Left lung (tissue), 10 donors: Measurements from ENCODE around the gene GJB5. TPM values are rescaled to one million over a fixed set of nuclear protein-coding genes. Genes with fewer than 3 reads are reported as not detected.
"Not testable (repeated sequence)": the region's sequence is repeated elsewhere in the genome, so short reads cannot be mapped to it uniquely, and the experiment has no call there.

Source experiments
- ATAC-seq: fragments of 200-7000 bp; cut with Tn5 transposase; one replicate; pipeline ENCODE4 v1.9.1; 2020; ENCODE audit warnings: moderate library complexity
- DNase-seq, 4 donors: peaks; one replicate each; pipeline ENCODE4 v3.0.0-alpha.2; 2013 to 2020
- H3K27ac ChIP-seq, 2 donors: fragments of 200-600 bp; sonication (generic) in 1 of 2; one replicate each; pipeline versions ENCODE4 v1.5.0 to v1.8.0; 2020 to 2021
- H3K27me3 ChIP-seq, 2 donors: fragments of 200-600 bp; sonication (generic) in 1 of 2; one replicate each; pipeline versions ENCODE4 v1.5.0 to v1.8.0; 2020 to 2021
- H3K36me3 ChIP-seq, 2 donors: fragments of 200-600 bp; sonication (generic) in 1 of 2; one replicate each; pipeline versions ENCODE4 v1.5.0 to v1.8.0; 2020 to 2021
- H3K4me1 ChIP-seq, 2 donors: fragments of 200-600 bp; one replicate each; pipeline ENCODE4 v1.8.0; 2021
- H3K4me3 ChIP-seq, 2 donors: fragments of 200-600 bp; sonication (generic) in 1 of 2; one replicate each; pipeline versions ENCODE4 v1.5.0 to v1.8.0; 2020 to 2021; ENCODE audit warnings: mild to moderate bottlenecking in 1 of 2
- H3K9me3 ChIP-seq, 2 donors: fragments of 200-600 bp; sonication (generic) in 1 of 2; one replicate each; pipeline versions ENCODE4 v1.5.0 to v1.8.0; 2020 to 2021
- intact Hi-C, 2 donors: fragments of 100-400 bp; cut with DNase I; formaldehyde crosslinking; loops; one replicate each; pipeline versions ENCODE4 v1.11.2 to v1.14.2; 2022
- polyA plus RNA-seq, 6 donors: library from polyadenylated mRNA; unstranded; fragments of 120-200 nt; gene quantifications; one replicate each; pipeline ENCODE4 v1.2.1, GENCODE V29; 2013; ENCODE audit not compliant: insufficient read length in 6 of 6
- total RNA-seq, 2 donors: library from RNA; stranded (reverse); fragmentation: NEBNext Ultra II Directional; extraction: Animal tissue kit (Norgen Biotek cat#: 25700); gene quantifications; one replicate each; pipeline ENCODE4 v1.2.1, GENCODE V29; 2021
- TF ChIP-seq, protein P1 (sequence below), 2 donors: fragments of 200-600 bp; sonication (generic) in 1 of 2; IDR thresholded peaks; one replicate each; pipeline versions ENCODE4 v1.5.0 to v1.8.0; 2021; ENCODE audit warnings: antibody characterized with exemption in 2 of 2
- donor health status: DM: no; HTN: yes; CAD: no.
- donor health status: DM: no; HTN: no; CAD: no.

GJB5 gene
- total and polyA plus RNA-seq, 8 donors = 0.17 to 0.43 (median 0.24) TPM; not detected in 2

- H3K27ac ChIP-seq = no peak overlapping the region
- no peak for ATAC-seq
- no peaks in the 10 kb centered on the region for H3K36me3 ChIP-seq
- no peak overlapping the region for H3K4me3 ChIP-seq
- intact Hi-C loops = no loop called here
- H3K4me1 ChIP-seq = no peaks in the 10 kb centered on the region
- TF ChIP-seq, protein P1, sequence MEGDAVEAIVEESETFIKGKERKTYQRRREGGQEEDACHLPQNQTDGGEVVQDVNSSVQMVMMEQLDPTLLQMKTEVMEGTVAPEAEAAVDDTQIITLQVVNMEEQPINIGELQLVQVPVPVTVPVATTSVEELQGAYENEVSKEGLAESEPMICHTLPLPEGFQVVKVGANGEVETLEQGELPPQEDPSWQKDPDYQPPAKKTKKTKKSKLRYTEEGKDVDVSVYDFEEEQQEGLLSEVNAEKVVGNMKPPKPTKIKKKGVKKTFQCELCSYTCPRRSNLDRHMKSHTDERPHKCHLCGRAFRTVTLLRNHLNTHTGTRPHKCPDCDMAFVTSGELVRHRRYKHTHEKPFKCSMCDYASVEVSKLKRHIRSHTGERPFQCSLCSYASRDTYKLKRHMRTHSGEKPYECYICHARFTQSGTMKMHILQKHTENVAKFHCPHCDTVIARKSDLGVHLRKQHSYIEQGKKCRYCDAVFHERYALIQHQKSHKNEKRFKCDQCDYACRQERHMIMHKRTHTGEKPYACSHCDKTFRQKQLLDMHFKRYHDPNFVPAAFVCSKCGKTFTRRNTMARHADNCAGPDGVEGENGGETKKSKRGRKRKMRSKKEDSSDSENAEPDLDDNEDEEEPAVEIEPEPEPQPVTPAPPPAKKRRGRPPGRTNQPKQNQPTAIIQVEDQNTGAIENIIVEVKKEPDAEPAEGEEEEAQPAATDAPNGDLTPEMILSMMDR (IDR thresholded peaks at IDR 0.05) = no peak
- H3K27me3 ChIP-seq = peaks cover 0 to 17% of the 10 kb centered on the region in 2 donors
- no peaks in the 10 kb centered on the region for H3K9me3 ChIP-seq
- DNase-seq = no peak
These were observed 33.6 kb upstream of the GJB5 start for GRCh38 chr1:34721241-34721640.

DNA sequence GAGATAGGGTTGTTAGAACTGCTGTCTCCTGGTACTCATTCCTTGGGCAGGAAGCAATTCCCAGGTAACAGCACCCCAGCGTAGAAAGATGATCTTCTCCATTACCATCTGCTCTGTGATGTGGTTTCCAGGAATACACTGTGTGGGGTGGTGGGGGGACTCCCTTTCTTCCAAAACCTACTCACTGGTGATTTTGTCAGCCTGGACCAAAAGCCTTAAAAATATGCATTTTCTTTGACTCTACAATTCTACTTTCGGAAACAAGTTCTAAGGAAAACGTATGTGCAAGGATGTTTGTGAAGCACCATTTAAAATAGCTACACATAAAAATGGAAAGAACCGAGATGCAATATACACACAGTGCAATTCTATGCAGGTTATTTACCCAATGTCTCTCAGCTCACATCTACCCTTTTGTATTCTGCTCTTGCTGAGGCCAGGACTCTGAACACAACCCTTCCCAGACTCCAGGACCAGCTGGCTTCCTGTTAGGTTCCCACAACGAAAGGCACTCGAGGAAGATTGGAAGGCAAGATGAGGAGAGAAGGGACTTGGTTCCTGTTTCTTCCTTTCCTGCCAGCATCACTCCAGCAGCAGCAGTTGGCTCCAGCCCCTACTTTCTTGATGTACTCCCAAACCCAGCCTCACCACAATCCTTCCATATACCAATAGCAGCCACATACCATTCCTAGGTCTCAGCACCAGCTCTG is 33.0 kb upstream of the GJB5 start:
- no peak overlapping the region for H3K27ac ChIP-seq

GRCh38 chr1:34726861-34727260 is 28.0 kb upstream of the GJB5 start:
- intact Hi-C loops = no loop called here
- H3K4me1 ChIP-seq = no peaks in the 10 kb centered on the region
- peaks cover 0 to 9% of the 10 kb centered on the region in 2 donors for H3K27me3 ChIP-seq
- H3K9me3 ChIP-seq = no peaks in the 10 kb centered on the region
- H3K4me3 ChIP-seq = no peak overlapping the region
- no peak overlapping the region for H3K27ac ChIP-seq
- DNase-seq (no peak), ATAC-seq (no peak)
- H3K36me3 ChIP-seq = no peaks in the 10 kb centered on the region
- TF ChIP-seq, protein P1 (IDR thresholded peaks at IDR 0.05) = no peak

More for the DNA sequence above, 33.0 kb upstream of the GJB5 start:
- no peak for ATAC-seq
- no peaks in the 10 kb centered on the region for H3K9me3 ChIP-seq
- TF ChIP-seq, protein P1 (IDR thresholded peaks at IDR 0.05) = no peak
- H3K4me3 ChIP-seq = no peak overlapping the region
- intact Hi-C loops = no loop called here
- H3K36me3 ChIP-seq = no peaks in the 10 kb centered on the region
- no peaks in the 10 kb centered on the region for H3K4me1 ChIP-seq
- peaks cover 0 to 17% of the 10 kb centered on the region in 2 donors for H3K27me3 ChIP-seq
- no peak for DNase-seq

GRCh38 chr1:34730485-34730884 is 24.4 kb upstream of the GJB5 start:
- H3K27ac ChIP-seq = no peak overlapping the region
- TF ChIP-seq, protein P1 (IDR thresholded peaks at IDR 0.05) = no peak
- no peak for ATAC-seq
- H3K27me3 ChIP-seq = no peaks in the 10 kb centered on the region
- no peak for DNase-seq
- no peaks in the 10 kb centered on the region for H3K36me3 ChIP-seq
- intact Hi-C loops = no loop called here
- H3K4me1 ChIP-seq = no peaks in the 10 kb centered on the region
- no peak overlapping the region for H3K4me3 ChIP-seq
- no peaks in the 10 kb centered on the region for H3K9me3 ChIP-seq

- DNase-seq, H3K4me1 ChIP-seq, H3K9me3 ChIP-seq, H3K4me3 ChIP-seq, ATAC-seq, H3K27ac ChIP-seq, H3K36me3 ChIP-seq, intact Hi-C loops, H3K27me3 ChIP-seq: not testable (repeated sequence)
These were observed 22.0 kb upstream of the GJB5 start for GRCh38 chr1:34732831-34733230.

DNA sequence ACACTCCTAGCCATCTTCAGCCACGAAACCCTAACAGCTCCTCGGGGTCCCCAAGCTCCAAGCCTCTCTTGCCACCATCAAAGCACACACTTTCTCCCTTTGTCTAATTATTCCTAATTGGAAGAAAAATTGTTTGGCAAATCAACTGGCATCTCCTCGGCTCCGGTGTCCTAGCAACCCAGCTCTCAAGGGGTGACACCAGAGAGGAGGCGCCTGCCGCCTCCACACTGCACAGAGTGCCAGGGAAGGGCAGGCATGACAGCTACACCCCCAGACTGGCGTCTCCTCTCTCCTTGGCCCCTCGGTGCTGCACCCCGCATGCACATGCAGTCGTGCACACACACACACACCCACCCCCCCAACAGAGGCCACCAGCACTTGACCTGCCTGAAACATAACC is 18.2 kb upstream of the GJB5 start:
- H3K27me3 ChIP-seq = peaks cover 0 to under 1% of the 10 kb centered on the region in 2 donors
- no peak for DNase-seq
- no peak for ATAC-seq
- intact Hi-C loops = no loop called here
- H3K4me3 ChIP-seq = no peak overlapping the region
- no peaks in the 10 kb centered on the region for H3K9me3 ChIP-seq
- H3K4me1 ChIP-seq = no peaks in the 10 kb centered on the region
- no peak overlapping the region for H3K27ac ChIP-seq
- no peaks in the 10 kb centered on the region for H3K36me3 ChIP-seq
- TF ChIP-seq, protein P1 (IDR thresholded peaks at IDR 0.05) = no peak

DNA sequence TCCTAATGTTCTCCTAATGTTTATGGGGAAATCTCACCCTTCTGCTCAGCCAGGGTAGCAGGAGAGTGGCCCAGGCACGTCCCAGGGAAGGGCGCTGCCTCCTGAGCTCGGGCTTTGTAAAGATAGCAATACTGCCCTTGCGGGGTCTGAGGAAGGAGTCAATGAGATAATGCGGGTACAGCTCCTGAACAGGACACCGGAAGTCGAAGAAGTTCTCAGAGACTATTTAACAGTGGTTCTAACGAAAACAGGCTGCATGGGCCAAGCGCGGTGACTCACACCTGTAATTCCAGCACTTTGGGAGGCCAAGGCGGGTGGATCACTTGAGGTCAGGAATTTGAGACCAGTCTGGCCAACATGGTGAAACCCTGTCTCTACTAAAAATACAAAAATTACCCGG is 17.6 kb upstream of the GJB5 start:
- DNase-seq, ATAC-seq, H3K27me3 ChIP-seq, H3K9me3 ChIP-seq, H3K36me3 ChIP-seq, H3K4me3 ChIP-seq, H3K4me1 ChIP-seq, H3K27ac ChIP-seq, intact Hi-C loops: not testable (repeated sequence)
